T-helper 22 cell (primary cell): ENCODE data around the gene BRF1.
"Not testable (repeated sequence)": the region's sequence is repeated elsewhere in the genome, so short reads cannot be mapped to it uniquely, and the experiment has no call there.

Experiments used
- DNase-seq: peaks from one replicate; pipeline ENCODE4 v3.0.0-alpha.2; 2020; ENCODE audit warnings: low read depth

BRF1 gene

GRCh38 chr14:105300542-105301102 lies at the start of gene BRF1:
TSS of gene BRF1 (minus strand) at chr14:105301001. CDS start at chr14:105300629, 372 bp downstream.
- peak; percentile 96 for DNase-seq

- DNase-seq = no peak
Measured at GRCh38 chr14:105349992-105350391, 49.2 kb upstream of the BRF1 start.

- DNase-seq = no peak
Measured at GRCh38 chr14:105348945-105349699, 48.3 kb upstream of the BRF1 start.

- no peak for DNase-seq
Measured at GRCh38 chr14:105348169-105348944, 47.6 kb upstream of the BRF1 start.

- DNase-seq = no peak
Measured at GRCh38 chr14:105347587-105347968, 46.8 kb upstream of the BRF1 start.

- DNase-seq = no peak
Measured at GRCh38 chr14:105346876-105347586, 46.2 kb upstream of the BRF1 start.

GRCh38 chr14:105346200-105346533 lies 45.4 kb upstream of the BRF1 start:
- no peak for DNase-seq

- DNase-seq = no peak
Measured at GRCh38 chr14:105343194-105343593, 42.4 kb upstream of the BRF1 start.

- DNase-seq = no peak
Measured at GRCh38 chr14:105340821-105341733, 40.3 kb upstream of the BRF1 start.

- DNase-seq = no peak
Measured at GRCh38 chr14:105337966-105338741, 37.4 kb upstream of the BRF1 start.

- DNase-seq = no peak
Measured at GRCh38 chr14:105337433-105337832, 36.6 kb upstream of the BRF1 start.

- DNase-seq = no peak
Measured at GRCh38 chr14:105336477-105337287, 35.9 kb upstream of the BRF1 start.

- DNase-seq = no peak
Measured at GRCh38 chr14:105335735-105336476, 35.1 kb upstream of the BRF1 start.

GRCh38 chr14:105335231-105335542 lies 34.4 kb upstream of the BRF1 start:
- DNase-seq = not testable (repeated sequence)

GRCh38 chr14:105334383-105335230 lies 33.8 kb upstream of the BRF1 start:
- no peak for DNase-seq

GRCh38 chr14:105333613-105334364 lies 33.0 kb upstream of the BRF1 start:
- DNase-seq = no peak

- DNase-seq = no peak
Measured at GRCh38 chr14:105333020-105333490, 32.3 kb upstream of the BRF1 start.
